NCI-H128 (cell line): ENCODE data around the gene ERI3.

Source experiments
- DNase-seq: peaks from one replicate; lab custom pipeline; 2025; ENCODE audit not compliant: unreplicated experiment; lab: John Stamatoyannopoulos, UW

Gene ERI3

DNA sequence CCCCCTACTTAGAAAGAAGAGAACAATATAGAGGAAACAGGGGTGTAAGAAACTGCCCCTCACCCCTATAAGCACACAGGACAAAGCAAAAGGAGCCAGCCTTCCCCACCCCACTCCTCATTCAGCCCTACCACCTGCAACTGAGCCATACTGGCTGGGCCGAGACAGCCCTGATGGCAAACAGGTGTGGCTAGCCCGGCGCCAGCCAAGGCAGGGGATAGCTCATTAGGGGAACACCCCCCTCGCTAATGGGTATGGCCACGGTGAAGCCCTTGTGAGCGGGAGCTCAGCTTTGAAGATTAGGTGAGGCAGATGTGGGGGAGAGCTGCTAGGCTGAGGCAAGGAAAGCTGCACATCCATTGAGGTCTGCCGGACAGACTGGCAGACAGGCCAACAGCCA is 65.5 kb downstream of the ERI3 start:
- DNase-seq = no peak

DNA sequence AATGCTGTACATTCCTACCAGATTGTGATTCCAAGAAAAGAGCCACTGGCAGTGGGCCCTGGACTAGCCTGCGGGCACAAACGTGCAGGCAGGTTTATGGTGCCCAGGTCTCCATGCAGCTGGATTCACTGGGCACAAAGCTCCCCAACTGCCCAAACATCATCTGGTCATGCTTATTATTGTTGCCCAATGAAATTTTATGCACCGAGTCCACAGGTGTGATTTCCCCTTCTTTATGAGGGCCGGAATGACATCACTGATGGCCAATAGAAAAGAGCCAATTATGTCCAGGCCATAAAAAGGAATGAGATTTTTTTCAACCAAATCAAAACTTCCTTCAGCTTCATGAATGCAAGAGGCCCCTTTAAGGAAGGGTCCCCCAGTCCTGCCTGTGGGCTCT is 66.2 kb downstream of the ERI3 start:
- no peak for DNase-seq

DNA sequence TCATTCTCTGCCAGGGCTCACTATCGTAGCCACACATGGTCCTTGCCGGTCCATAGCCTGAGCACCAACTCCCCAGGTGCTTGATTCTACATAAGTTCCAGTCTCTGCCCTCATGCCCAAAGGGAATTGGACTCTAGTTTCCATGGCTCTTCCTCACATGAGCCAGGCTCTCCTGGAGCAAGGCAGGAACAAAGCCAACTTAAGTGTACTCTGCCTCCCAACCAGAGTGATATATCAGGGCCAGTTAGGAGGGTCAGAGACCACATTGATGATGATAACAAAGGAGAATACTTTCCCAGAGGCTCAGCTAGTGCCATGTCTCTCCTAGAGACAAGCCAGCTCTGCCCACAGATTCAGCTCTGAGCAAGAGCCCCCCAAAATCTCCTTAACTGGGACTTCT is 70.9 kb downstream of the ERI3 start:
- DNase-seq = no peak

DNA sequence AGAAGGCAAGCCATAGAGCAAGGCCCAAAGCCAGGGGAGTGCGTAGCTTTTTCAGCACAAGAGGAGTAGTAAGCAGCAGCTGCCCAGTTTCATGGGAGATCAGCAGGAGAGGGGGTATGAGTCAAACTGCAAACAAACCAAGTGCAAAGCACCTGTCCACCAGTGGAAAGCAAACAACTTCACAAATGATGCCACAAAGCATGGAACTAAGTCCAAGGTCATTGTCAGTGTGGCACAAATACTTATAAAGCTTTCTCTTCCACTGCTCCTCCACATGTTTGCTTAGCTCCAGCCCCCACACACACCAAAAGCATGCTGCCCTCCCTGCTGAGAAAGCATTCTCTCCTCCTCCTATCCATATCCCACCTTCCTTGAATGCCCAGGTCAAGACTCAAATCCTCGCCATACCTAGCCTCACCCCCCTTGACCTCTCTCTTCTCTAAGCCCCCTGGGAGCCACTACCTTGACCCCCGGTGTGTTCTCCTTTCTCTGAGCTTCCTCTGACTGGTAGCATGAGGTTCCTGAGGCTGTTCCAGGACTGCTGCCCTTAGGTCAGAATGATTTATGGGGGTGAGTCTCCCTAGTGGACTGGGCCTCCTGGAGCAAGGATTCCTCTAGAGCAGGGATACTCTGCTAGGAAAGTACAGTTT is 71.4 kb downstream of the ERI3 start:
- no peak for DNase-seq

DNA sequence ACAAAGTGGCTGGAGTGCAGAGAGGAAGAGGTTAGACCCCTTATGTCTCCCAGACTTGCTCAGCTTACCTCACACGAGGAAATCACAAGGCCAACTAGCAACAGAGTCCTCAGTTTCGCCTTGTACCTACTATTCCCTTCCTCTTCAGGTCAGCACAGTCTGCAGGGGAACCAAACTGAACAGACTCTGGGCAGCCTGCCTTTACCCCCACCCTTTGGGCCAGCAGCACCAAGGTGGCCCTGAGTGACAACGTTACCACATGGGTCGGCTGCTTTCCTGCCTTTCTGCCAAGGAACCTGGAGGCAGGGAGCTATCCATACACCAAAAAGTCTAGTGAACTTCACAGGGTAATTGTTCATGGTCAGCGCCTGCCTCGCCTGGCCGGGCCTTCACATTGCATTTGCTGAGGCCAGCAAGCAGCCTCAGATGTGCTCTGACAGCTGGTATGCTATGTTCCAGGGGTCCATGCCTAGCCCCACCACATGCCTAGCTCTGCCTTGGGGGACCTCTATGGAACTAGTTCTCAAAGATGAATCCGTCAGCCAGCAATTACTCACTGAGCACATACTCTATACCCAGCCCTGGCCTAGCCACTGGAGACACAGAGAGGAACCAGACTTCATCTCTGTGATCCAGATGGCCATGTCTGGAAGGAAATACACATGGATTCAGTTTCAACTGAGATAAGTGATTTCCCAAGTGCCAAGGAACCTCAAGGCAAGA is 72.2 kb downstream of the ERI3 start:
- DNase-seq = no peak

DNA sequence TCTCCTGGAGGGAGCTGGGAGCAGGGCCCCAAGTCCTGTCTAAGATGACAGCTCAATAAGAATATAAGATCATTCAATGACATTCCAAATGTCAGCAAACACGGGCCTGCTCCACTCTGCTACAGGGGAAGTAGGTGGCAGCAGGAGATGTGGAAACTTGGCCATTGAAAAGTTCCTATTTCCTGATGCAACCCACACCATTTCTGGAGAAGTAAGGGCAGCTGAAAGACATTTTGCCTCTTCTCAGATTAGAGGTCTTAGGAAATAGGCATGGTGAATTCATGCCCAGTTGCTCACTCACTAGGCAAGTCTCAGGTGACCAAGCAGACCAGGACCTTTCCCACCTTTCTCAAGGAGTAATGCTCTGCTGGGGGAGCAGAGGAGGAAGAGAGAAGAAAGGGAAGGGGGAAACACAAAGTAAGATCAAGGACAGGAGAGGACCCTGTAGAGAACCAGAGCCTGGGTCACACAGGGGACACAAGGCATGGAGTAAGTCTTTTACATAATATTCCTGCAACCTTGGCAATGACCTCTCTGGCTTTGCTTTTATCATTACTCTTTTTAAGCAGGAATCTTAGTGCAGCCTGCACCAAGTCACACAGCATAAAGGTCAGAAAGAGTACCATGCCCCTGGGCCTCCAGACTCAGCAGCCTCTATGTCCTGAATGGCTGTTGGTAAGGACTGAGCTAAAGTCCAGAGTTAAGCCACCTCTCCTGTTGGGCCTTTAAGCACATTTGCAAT is 72.9 kb downstream of the ERI3 start:
- DNase-seq = no peak

DNA sequence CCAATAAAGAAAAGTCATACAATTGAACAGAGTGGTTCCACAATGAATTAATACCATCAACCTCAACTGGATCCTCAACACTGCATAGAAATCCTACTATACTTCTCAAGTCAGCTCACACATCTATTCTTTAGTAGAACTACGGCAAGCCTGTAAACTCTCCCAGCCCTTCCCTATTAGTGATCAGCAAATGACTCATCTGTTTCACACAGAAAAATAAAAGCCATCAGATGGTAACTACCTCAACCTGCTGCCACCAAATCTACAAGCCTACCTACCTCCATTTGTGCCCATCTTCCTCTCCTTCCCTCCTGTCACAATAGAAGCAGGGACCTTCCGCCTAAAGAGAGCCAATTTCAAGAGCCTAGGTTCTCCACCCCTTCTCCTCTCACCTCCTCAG is 78.2 kb downstream of the ERI3 start:
- DNase-seq = no peak

DNA sequence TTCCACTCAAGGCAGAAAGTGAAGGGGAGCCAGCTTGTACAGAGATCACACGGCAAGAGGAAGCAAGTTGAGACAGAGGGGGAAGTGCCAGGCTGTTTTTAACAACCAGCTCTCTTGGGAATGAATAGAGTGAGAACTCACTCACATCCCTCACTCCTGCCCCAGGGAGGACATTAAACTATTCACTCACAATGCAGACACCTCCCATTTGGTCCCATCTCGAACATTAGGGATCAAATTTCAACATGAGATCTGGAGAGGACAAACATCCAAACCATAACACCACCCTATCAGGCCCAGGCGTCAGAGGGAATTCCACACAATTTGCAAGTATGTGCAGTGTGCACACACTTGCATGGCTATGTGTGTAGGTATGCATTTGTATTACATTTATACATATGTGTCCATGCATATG is 79.1 kb downstream of the ERI3 start:
- DNase-seq = no peak

DNA sequence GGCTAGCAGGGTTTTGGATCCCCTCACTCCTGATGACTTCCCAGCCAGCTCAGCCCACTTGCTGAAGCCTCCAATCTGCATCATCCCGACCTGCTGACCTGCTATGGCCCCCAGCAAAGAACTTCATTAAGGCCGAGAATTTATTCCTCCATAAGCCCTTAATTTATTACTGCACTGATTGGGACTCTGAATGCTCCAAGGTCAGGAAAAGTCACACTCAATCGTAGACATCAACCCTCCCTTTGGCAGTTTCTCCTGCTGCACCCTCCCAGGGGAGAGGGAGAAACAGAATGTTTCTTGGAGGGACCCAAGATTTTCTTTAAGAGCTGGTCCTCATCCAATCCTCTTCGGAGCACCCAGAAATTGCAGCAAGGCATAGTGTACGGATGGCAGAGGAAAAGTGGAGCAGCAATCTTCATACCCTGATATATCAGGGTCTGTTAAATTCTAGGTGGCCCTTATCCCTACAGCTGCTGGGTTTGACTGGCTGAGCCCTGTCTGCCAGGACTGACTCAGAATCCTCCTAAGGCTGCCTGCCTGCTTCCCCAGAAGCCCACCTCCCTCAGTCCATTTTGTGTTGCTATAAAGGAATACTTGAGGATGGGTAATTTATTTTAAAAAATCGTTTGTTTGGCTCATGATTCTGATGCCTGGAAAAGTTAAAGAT is 79.6 kb downstream of the ERI3 start:
- no peak for DNase-seq

DNA sequence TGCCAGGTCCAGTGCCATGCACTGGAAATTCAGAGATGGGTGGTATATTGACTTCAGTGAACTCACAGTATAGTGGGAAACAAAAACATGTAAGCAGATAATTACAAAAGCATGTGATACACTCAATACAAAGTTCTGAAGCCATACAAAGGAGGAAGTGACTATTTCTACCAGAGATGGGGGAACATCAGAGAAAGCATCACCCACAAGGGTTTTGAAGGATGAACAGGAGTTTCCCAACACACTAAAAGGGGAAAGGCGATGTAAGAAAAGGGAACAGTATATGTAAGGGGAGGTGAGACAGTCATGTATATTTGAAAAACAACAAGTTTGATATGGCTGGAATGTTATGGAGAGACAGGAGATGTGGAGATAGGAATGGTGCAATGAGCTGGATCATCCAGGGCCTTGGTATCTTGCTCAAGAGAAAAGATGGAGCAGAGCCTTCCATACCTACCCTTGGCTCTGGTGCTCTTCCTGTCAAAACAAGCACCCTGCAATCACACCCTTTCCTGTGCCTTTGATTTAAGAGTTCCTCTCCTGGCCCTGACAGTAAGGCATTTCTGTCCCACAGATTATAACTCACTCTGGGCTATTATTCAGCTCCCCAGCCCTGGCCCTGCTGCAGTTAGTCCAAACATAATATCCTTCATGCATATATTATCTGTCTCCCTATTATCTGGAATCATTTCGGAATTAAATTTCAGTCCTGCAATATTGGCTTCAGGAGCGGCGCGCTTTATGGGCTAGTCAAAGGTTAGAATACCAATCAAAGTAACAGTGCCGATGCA is 81.3 kb downstream of the ERI3 start:
- DNase-seq = no peak

DNA sequence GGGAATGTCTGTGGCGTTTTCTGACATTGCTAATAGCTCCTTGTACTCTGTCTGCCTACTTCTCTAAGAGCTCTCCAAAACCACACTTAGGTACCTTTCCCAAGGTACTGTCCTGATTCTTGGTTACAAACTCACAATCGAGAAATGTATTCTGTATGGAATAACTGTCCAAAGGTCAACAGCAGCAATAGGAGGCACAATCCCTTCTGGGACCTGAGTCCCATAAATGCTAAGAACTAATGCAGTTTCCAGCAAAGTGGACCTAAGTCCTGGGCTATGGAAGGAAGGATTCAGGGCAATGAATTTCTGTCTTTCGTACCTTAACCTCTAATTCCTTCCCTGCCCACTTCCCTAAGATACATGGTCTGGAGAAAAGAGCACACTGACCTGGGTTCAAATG is 82.1 kb downstream of the ERI3 start:
- no peak for DNase-seq

DNA sequence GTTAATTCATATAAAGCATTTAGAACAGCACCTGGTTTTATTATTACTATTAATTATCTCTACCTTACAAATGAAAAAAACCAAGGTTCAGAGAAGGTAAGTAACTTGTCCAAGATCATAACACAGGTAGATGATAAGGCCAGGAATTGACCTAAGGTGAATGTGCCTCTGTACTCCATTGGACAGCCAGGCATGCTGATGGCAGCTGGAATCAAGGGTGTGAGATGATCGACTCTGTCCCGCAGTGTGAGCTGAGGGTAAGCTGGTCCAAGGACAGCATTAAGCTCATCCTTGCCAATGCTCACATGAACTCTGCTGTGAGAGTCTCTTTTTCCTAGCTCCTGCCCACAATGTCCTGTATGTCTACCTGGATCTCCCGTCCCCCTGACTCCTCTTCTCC is 83.4 kb downstream of the ERI3 start:
- no peak for DNase-seq

DNA sequence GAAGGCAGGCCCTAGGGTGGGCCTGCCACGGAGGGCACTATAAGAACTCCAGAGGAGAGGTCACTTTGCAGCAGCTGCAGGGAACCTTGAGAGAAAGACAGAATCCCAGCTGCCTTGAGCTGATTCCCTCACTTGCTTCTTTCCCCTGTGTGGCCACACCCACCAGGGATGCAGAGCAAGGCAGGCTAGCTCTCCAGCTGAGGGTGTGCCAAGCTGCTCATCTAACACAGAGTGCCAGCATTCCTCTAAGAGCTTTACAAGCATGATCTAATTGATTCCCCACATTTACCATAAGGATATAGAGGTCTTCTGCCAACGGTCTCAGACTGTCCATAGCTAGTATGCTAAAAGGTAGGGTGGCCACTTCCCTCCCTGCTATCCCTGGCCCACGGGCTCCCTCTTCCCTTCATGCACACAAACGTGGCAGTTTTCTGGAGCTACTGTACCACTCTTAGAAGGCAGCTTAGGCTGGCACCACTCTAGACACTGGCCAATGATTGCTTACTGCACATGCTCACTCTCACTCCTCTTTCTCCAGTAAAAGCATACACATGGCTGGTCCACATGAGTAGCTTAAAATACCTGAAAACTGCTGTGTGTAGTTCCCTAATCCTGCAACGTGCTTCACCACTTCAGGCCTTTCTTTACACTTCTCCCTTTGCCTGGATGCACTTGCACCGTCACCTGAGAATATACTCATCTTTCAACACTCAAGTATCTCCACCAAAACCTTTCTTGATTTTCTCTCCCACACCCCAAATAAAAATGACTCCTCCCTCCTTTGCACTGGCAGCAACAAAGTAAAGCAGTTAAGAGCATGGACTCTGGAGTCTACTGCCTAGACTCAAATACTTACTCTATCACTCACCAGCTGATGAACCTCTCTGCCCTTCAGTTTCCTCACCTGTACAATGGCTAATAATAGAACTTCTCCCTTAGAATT is 84.1 kb downstream of the ERI3 start:
- no peak for DNase-seq

DNA sequence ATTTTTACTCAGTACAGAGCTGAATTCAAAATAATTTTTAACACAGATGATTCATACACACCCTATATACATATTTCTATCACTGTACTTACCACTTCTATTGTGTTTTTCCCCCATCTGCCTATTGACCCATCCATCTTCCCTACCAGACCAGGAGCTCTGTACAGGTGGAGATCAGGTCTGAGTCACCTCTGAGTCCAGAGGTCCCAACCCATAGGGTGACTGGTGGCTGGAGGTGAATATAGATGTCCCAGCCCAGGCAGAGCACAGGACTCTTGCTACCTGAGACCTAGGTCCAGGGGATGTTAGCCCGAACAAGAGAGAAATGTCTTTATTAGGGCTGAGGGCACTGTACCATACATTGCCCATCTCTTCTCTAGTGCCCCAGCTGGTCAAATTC is 87.0 kb downstream of the ERI3 start:
- no peak for DNase-seq

DNA sequence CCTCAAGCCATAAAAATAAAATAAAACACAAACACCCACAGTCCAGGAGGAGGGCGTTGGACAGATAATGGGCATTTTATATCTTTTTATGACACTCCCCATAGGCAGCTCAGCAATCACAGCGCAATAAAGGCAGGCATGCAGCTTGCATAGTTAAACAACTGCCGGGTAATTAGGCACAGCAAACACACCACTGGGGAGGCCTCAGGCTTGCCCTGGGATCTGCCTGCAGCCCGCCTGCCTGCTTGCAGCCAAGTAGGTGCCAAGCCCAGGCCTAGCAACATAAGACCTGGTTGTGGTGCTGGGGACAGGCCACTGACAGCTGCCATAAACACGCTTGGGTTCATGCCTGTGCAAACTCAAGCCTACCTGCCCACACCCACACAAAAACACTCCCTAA is 87.6 kb downstream of the ERI3 start:
- no peak for DNase-seq

DNA sequence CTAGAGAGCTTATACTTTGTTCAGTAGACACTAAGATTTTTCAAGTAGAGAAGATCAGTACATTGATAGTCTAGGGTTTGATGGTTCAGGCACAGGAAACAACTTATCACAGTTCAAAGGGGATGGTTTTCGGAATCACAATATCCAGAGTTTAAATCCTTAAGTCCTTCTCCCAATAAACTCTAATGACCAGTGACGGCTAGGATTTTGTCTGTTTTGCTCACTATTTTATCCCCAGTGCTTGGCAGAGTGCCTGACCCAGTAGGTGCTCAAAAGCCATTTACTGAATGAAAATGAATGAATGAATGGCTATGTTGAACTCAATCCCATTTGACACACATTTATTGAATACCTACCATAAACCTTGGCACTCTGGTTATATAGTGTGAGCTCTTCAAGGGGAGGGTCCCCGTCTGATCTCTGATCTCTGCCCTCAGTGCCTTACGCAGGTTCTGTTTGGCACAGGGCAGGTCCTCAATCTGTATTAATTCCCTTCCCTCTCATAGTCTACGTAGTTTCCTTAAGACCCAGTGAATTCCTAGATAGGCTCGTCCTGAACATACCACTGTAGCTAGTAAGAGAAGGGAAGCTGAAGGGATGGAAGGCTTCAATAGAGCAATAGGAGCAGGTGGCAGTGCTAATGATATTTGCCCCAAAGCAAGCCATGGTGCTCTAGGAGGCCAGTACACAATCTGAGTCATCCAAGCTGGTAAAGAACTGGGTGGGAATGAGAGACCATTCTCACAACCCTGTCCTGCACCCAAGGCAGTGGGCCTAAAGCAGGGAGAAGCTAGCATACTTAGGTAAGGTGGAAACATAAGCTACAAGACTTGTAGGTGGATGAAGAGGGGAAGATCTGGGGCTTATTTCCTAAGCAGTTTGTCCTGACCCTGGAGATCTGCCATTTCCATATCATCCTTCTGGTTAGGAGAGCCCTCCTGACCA is 88.4 kb downstream of the ERI3 start:
- DNase-seq = no peak

DNA sequence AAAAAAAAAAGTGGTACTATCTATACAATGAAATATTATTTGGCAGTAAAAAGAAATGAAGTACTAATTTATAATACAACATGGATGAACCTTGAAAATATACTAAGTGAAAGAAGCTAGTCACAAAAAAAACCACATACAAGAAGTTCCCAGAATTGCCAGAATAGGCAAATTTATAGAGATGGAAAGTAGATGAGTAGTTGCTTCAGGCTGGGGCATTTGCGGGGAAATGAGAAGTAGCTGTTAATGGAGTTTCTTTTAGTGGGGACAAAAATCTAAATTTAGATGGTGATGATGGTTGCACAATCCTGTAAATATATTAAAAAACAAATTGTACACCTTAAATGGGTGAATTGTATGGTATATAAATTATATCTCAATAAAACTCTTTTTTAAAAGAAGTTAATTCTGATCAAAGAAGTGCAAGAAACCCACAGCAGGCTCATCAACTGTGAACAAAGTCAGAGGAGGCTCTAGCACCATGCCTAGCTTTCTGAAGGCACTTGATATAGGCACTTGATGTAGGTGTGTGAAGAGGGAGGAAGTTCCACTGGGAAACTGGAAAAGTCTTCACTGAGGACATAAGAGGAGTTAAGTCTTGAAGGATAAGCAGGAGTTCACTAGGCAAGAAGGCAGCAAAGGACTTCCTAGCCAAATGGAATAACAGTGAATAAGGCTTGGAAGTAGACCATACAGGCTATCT is 89.2 kb downstream of the ERI3 start:
- no peak for DNase-seq

DNA sequence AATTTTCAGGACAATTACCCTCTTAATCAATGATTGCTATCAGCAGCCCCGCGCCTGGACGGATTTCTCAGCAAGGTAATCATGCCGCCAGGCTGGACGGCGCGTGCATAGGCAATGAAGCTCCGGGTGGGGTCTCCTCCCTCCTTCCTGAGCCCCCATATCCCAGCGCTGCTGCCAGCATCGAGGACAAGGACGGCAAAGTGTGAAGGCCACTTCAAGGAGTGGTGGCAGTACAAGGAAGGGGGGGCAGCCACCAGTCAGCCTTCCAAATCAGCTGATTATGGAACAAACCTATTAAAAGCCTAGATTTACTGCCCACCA is 90.6 kb downstream of the ERI3 start:
- no peak for DNase-seq
